HG02763 (cell line): ENCODE results near the gene ARG2.
"Not testable (repeated sequence)": the region's sequence is repeated elsewhere in the genome, so short reads cannot be mapped to it uniquely, and the experiment has no call there.

Experiments used
- ATAC-seq: cut with Tn5 transposase; IDR thresholded peaks from one replicate; pipeline ENCODE4 v1.9.1; 2021; ENCODE audit warnings: mild to moderate bottlenecking, moderate library complexity; ENCODE audit not compliant: unreplicated experiment

Gene ARG2

DNA sequence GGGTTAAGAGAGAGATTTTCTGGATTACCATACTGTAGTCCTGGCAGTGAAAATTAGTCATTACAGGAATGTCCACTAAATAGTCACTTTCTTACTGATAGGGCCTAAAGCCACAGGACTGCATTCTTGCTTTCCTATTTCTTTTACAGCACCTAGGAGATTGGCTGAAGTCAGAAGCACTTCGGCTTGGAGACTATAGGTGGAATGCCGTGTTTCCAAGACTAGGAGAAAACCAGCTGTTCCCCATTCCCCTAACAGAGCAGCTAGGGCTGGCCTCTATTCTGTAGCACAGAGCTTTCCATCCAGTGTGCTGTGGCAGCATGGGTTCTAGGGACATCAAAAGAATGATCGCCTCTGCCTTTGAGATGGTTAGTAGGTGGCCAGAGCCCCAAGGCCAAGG is 34.7 kb upstream of the ARG2 start:
- no peak for ATAC-seq

DNA sequence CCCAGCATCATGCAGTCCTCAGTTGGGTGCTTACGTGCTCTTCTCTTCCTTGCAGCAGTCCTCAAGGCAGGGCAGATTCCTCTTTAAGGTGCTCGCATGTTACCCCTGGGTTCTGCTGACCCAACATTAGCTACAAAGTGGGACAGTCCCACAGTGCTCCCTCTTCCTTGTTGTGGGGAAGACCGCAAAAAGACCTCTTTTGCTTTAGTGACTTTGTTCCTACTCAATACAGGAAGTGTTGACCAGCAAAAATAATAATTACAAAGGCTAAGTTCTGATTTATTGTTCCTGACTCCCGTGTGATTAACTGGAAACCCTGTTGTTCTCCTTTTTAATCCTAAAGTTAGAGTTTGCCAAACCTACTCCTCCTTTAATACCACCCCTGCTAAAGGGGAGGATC is 33.4 kb upstream of the ARG2 start:
- ATAC-seq = no peak

DNA sequence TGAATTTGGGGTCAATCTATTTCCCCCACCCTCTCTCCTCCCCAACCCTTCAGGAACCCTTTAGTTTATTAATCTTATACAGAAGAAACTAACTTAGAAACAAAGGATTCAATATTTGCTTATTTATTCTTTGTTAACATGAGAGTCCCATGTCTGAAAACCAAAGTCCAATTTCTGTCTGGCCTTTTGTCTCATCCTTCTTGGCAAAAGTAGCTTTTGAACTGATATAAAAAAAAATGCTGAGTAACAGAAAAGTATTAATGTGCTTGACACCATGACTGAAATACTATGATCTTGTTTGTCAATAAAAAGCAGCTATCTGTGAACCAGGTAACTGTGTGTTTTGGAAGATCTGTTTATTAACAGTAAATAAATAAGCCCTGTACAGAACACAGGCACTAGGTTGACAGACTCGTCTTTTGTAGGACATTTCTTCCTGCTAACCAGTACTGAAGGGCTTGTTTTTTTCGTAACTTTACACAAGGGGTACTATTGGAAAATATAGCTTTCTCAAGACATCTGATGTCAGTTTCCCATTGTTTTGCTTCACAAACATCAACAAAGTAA is 30.4 kb upstream of the ARG2 start:
- no peak for ATAC-seq

DNA sequence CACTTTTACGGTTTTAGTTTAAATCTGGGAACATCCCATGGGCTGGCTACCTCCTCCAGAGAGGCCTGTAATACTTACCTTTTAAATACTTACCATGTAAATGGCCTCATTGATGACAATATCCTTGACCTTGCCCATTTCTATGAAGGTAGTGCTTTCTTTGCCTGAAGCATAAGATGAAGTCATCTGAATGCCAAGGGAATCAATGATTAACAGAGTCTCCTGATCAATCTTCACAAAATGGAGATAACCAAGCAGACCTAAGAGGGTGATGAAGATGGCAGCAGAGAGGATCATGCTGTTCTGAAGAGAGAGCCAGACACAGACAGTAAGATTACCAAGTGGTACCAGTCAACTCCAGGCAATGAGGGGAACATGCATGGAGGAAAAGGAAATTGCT is 26.1 kb upstream of the ARG2 start:
- ATAC-seq = not testable (repeated sequence)

DNA sequence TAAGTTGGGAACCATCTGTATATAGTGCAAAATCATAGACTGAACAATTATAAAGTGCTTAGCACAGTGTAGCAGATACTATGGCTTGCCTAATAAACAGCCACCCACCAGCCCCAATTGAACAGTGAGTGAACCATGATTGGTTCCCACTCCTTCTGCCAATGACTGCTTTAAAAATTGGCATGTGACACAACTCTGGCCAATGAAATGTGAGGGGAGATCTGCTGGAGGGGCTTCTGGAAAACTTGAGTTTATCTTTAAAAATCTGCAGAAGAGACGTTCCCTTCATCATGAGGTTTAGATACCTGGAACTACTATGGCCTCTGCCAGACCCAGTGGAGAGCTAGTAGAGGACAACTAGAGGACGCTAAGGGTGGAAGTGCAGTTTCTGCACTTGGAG is 24.3 kb upstream of the ARG2 start:
- ATAC-seq = no peak

DNA sequence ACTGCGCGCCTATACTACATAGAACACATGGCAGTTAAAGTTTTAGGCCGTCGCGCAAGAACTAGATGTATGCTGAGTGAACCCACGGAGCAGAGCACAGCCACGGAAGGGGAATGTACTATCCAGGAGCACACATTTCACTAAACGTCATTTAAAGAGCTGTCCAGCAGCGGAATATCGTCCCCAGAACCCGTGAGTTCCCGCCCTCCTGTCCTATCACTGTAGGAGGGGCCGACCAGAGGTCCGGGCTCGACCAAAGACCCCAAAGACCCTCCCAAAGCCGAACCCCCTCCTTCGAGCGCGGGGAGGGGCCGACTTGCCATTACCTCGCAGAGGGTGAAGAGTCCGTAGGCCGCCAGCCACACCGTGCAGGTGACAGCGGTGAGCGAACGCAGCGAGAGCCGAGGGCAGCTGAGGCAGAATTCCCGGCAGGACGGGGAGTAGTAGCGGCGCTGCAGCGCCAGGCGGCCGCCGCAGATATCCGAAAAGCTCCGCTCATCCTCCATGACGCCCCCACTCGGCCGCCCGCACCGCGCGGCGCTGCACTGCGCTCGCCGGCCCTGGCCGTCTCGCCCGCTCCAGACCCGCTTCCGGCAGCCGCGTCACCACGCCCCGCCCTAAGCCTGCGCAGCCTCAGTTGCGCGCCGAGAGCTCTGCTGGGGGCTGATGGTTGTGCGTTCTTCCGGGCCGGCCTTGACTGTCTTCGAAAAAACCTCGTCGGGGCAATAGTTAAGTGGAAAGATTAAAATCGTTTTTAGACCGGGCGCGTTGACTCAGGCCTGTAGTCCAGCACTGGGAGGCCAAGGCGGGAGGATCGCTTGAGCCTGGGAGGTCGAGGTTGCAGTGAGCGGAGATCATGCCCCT is 19.8 kb upstream of the ARG2 start, which contains the start of gene PIGH:
PIGH (minus strand) TSS at position 571 of the 864 bp plus-strand sequence; CDS start at position 506, 65 bp downstream.
- peak; percentile 88 for ATAC-seq

DNA sequence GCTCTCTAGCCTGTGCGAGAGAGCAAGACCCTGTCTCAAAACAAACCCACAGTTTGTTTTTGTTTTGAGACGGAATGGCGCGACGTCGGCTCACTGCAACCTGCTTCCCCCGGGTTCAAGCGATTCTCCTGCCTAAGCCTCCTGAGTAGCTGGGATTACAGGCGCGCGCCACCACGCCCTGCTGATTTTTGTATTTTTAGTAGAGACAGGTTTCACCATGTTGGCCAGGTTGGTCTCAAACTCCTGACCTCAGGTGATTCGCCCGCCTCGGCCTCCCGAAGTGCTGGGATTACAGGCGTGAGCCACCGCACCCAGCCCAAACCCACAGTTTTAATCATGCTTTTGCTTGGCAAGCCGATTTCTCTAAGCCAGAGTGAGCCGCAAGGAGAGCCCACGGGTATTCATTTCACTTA is 19.2 kb upstream of the ARG2 start:
- not testable (repeated sequence) for ATAC-seq

DNA sequence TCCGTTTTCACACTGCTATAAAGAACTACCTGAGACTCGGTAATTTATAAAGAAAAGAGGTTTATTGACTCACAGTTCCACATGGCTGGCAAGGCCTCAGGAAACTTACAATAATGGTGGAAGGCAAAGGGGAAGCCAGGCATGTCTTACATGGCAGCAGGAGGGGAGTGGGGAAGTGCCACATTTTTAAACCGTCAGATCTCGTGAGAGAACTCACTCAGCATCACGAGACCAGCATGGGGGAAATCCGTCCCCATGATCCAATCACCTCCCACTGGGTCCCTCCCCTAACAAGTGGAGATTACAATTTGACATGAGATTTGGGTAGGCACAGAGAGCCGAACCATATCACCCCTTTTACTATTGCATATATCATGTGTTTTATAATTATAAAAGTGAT is 17.6 kb upstream of the ARG2 start:
- no peak for ATAC-seq

DNA sequence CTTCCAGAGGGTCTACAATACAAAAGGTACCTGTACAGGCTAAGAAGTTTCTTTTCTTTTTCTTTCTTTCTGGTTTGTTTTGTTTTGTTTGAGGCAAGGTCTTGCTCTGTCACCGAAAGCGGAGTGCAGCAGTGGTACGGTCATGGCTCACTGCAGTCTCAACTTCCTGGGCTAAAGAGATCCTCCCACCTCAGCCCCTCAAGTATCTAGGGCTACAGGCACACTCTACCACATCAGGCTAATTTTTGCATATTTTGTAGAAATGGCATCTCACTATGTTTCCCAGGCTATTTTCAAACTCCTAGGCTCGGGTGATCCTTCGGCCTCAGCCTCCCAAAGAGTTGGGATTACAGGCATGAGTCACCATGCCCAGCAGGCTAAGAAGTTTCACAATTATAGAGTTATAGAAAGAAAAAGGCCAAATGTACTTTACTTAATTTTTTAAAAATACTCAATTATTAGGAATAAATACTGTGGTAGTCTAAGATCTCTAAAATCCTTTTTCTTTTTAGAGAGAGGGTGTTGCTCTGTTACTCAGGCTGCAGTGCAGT is 16.6 kb upstream of the ARG2 start:
- ATAC-seq = peak; percentile 63

DNA sequence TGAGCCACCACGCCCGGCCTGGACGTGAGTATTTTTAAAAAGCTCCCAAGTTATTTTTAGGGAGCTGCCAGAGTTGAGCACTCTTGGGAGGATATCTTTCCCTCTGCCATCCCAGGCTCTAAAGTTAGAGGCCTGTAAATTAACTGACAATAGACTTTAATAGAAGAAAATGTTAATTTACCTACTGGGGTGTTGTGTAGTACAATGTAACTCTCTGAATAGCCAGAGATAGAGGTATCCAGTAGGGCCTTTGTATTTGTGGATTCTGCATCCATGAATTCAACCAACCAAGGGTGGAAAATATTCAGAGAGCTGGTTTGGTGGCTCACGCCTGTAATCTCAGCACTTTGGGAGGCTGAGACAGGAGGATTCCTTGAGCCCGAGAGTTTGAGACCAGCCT is 12.1 kb upstream of the ARG2 start:
- no peak for ATAC-seq

DNA sequence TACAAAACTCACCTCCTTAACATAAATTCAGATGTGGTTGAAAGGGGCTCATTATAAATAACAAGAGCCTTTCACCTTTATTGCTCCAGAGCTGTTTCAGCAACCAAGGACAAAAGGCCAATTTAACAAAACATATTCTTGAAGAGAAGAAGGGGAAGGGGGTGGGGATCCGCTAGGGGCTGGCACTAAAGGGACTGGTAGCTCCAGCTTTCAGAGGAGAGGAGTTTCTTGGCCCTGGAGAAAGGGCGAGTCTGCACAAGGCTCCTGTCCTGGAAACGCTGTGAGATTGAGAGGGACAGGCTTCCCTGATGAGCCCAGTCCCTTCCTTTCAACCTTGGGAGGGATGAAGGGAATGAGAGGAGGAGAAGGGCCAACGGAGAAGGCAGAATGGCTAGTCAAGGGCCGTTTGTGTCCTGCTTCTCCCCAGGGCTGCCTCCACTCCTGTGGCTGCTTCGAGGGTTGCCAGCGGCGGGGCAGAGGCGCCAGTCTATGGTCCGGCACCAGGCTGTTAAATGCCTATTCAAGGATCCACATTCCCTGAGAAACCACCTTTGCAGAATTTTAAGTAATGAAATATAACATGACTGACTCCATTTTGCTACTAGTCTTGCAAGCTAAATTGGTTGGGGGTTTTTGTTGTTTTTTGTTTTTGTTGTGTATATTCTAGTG is 9.9 kb upstream of the ARG2 start:
- ATAC-seq = no peak

DNA sequence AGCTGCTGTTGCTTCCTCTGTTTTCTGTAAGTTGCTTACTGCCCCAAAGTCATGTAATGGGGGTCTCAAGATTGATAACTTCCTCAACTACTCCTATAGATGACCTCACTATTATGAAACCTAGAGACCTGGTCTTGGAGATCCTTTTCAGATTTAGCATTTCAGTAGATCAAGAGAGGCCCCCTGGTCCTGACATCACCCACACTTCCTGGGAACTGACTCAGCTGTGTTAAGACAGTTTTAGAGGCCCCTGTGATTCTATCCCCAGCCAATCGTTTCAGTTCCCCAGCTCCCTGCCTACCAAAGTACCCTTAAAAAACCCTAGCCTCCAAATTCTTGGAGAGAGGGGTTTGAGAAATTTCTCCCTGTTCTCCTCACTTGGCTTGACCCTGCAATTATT is 9.2 kb upstream of the ARG2 start:
- no peak for ATAC-seq

DNA sequence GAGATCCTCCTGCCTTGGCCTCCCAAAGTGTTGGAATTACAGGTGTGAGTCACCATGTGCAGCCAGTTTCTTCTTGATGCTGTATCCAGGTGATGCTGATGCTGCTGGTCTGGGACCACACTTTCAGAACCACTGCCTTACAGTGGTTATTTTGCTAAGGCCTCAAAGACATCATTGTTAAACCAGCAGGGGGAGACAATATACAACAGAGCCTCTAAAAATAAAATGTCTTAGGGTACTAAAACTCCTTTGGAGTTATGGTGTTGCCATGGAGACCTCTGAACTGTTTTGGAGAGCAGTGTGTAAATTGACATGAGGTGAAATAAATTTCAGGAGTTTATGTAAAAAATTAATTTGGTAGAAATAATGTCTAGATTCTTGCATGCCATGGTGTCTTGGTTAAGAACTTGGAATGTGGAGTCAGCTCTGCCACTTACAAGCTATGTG is 1.1 kb upstream of the ARG2 start:
- no peak for ATAC-seq

DNA sequence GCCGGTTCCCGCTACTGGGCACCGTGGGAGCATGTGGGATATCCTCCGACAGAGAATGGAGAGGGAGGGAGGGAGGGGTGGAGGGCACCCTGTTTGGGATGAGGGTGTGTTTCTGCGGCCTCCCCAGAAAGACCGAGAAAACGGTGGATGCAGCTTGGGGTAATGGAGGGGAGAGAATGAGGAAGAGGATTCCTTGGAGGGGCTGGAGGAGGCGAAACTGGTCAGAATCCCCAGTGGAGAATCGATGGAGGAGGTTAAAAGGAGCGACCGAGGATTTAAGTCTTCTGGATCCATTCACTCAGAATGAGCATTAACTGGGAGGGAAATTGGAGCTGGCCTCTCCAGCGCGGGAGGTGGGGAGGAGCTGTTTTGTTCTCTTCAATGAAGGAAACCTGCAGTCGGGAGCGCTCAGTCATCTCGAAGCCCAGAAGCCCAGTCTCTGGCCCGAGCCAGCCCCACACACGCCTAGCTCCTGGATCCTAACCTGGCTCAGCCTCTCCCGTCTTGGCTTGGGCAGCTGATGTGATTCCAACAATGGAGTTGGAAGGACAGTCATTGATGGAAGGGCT is 581 bp downstream of the ARG2 start:
- ATAC-seq = no peak

DNA sequence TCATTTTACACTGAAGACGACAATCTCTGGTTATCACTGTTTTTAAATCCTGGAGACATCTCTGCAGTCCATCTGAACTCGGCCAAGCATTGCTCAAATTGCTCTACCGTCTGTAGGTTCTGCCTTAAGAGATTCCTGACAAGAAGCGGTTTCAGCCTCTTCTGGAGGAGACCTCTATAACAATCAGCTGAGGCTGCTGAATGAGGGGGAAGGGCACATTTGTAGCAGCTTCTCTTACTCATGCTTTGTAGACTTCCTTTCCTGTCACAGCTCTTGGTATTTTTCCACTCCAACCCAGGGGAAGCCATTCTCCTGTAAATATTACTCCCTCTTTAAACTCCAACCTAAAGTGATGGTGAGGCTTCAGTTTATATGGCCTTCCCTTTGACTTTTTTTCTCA is 3.0 kb downstream of the ARG2 start:
- ATAC-seq = no peak

DNA sequence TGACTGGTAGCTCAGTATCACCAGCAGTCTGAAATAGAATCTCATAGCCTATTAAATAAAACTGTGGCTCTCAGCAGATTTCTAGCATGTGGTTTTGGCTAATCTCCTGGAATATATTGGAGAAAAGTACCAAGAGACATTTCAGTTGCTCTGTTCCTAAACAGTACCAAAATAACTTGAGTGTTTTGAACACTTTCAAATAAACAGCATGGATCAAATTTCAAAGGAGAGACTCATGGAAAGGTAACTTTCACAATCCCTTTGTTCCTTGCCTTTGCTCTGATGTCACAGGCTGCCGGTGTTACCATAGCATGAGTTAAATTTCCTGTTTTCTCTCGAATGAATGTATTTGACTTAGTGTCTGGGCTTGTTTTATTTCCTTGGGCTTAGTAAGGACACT is 3.4 kb downstream of the ARG2 start:
- ATAC-seq = no peak

DNA sequence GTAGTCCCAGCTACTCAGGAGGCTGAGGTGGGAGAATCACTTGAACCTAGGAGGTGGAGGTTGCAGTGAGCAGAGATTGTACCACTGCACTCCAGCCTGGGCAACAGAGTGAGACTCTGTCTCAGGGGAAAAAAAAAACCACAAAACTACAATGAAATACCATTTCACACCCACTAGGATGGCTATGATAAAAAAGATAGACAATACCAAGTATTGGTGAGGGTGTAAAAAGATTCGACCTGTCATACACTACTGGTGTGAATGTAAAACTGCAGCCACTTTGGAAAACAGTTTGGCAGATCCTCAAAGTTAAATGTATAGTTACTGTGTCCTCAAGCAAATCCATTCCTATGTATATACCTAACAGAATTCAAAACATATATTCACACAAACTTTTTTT is 6.4 kb downstream of the ARG2 start:
- not testable (repeated sequence) for ATAC-seq

DNA sequence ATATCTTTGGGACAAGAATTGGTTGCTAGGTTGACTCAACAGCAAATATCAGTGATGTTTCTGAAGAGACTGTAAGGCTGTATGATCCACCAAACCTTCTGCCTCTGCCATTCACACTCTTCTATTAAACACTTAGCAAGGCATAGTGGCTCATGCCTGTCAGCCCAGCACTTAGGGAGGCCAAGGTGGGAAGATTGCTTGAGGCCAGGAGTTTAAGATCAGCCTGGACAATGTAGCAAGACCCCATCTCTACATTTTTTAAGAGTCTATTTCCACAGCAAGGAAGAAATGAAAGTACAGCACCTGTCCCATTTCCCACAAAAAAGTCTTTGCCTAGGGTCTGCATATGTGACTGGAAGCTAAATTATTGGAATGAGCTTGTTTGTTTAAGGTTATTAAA is 7.8 kb downstream of the ARG2 start:
- ATAC-seq = no peak

DNA sequence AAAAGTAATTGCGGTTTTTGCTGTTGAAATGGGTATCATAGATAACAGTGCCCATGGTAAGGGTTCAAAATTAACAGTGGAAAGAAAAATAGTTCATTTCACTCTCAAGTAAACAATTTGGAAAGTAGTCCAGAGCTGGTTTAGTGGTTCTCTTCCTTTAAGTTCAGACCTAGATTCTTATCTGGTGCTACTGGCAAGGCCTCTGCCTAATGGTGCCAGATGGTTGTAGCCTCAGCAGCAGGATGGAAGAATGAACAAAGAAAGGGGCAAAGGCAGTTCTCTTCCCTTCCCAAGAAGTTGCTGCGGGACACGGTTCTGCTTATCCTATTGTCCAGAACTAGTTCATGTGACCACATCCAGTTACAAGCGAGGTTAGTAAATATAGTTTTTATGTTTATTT is 10.5 kb downstream of the ARG2 start:
- ATAC-seq = no peak

DNA sequence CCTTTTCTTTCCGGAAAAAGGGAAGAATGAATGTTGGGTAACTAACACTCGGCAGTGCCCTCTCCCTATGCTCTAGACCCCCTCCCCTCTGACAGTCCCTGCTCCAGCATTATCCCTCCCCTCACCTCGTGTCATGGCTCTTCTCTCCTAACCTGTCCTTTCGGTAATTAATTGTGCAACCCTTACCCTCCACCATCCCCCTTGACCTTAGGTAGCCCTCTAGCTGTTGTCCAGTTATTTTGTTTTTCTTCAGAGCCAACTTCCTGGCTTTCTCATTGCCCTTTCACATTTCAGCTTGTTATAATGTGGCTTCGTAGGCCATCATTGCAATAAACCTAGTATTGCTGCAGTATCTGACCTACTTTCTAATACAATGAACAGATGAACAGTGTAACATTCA is 11.2 kb downstream of the ARG2 start:
- ATAC-seq = no peak

DNA sequence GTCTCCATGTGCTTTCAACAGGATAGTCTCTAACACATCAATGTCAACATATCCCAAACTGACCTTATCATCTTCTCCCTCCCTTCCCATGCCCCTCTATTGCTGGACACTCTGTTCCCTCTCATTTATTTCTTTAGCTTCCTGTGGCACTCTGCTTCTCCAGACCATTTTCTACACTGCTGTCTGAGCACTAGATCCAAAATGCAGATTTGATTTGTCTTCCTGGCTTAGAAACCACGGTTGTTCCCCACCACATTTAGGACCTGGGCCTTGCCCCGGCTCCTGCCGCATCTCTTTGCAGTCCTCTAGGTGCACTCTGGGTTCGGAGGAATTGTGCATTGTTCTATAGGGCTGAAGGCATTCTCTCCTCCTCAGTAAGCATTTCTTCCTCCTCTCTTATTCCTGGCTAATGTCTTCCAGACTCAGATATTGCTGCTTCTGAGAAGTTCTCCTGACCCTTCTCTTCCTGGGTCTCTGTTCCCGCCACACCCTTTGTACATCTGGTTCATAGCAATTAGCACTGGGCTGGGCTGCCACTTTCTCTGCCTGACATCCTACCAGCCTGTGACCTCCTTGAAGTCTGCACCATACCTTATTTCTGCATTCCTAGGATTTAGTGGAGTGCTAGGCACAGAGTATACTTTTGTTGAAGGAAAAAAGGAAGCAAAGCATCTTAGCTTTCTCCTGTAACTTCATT is 13.9 kb downstream of the ARG2 start:
- no peak for ATAC-seq
